ENCODE data around the gene SORCS1. TPM values are rescaled to one million over a fixed set of nuclear protein-coding genes. Genes with fewer than 3 reads are reported as not detected.

The SORCS1 gene
- total RNA-seq, 1 experiment from 2014 or later: not detected

GRCh38 chr10:106872176-106872575, 292.3 kb downstream of the SORCS1 start:
- H3K4me2 ChIP-seq: no peak overlapping the region
- POLR2A ChIA-PET (ENCODE audit: unreplicated experiment): no interaction called here
- BruUV-seq (replicated peaks): no TSS peak
- H4K20me1 ChIP-seq (ENCODE audit: insufficient read depth): no peaks in the 10 kb centered on the region
- TF ChIP-seq EZH2 (IDR thresholded peaks at IDR 0.05; ENCODE audit: low read depth): no peak
- TF ChIP-seq CTCF (conservative IDR thresholded peaks at IDR 0.05): no peak
- H2AFZ ChIP-seq: no peak overlapping the region
- H3K27ac ChIP-seq: no peak overlapping the region
- no peak for DNase-seq
- no peaks in the 10 kb centered on the region for H3K27me3 ChIP-seq (ENCODE audit: insufficient read depth, low read depth)
- intact Hi-C loops (cut with micrococcal nuclease; ENCODE audit: unreplicated experiment): no loop called here
- H3K9me3 ChIP-seq (ENCODE audit: insufficient read depth, low read depth): no peaks in the 10 kb centered on the region
- no peaks in the 10 kb centered on the region for H3K9me2 ChIP-seq (ENCODE audit: insufficient read depth)
- H3K36me3 ChIP-seq (ENCODE audit: low read depth): no peaks in the 10 kb centered on the region
- no peaks in the 10 kb centered on the region for H3K4me1 ChIP-seq (replicated peaks; ENCODE audit: insufficient read depth)
- no peaks in the 10 kb centered on the region for H3K79me2 ChIP-seq (ENCODE audit: low read depth)
- H3F3A ChIP-seq (ENCODE audit: insufficient read depth, low read depth): no peaks in the 10 kb centered on the region
- H3K4me3 ChIP-seq: no peak overlapping the region
- CTCF ChIA-PET: no interaction called here

- CTCF ChIA-PET: no interaction called here
- Histone ChIP-seq H3K79me2 (ENCODE audit: low read depth) (no peaks in the 10 kb centered on the region), H2AFZ (no peak overlapping the region), H3F3A (ENCODE audit: insufficient read depth, low read depth) (no peaks in the 10 kb centered on the region), H3K27ac (no peak overlapping the region), H3K4me2 (no peak overlapping the region), H3K4me1 (replicated peaks; ENCODE audit: insufficient read depth) (no peaks in the 10 kb centered on the region), H3K4me3 (no peak overlapping the region), H3K9me3 (ENCODE audit: insufficient read depth, low read depth) (no peaks in the 10 kb centered on the region), H3K27me3 (ENCODE audit: insufficient read depth, low read depth) (no peaks in the 10 kb centered on the region), H3K36me3 (ENCODE audit: low read depth) (no peaks in the 10 kb centered on the region), H4K20me1 (ENCODE audit: insufficient read depth) (no peaks in the 10 kb centered on the region), H3K9me2 (ENCODE audit: insufficient read depth) (no peaks in the 10 kb centered on the region)
- intact Hi-C loops (cut with micrococcal nuclease; ENCODE audit: unreplicated experiment): no loop called here
- no peak for DNase-seq
- no TSS peak for BruUV-seq (replicated peaks)
- POLR2A ChIA-PET (ENCODE audit: unreplicated experiment): no interaction called here
- TF ChIP-seq EZH2 (IDR thresholded peaks at IDR 0.05; ENCODE audit: low read depth): no peak
- TF ChIP-seq CTCF (conservative IDR thresholded peaks at IDR 0.05): no peak
These were observed 298.2 kb downstream of the SORCS1 start for GRCh38 chr10:106866244-106866845.

- Histone ChIP-seq H3K9me3 (ENCODE audit: insufficient read depth, low read depth) (no peaks in the 10 kb centered on the region), H3F3A (ENCODE audit: insufficient read depth, low read depth) (no peaks in the 10 kb centered on the region), H2AFZ (no peak overlapping the region), H4K20me1 (ENCODE audit: insufficient read depth) (no peaks in the 10 kb centered on the region), H3K4me2 (no peak overlapping the region), H3K27me3 (ENCODE audit: insufficient read depth, low read depth) (no peaks in the 10 kb centered on the region), H3K79me2 (ENCODE audit: low read depth) (no peaks in the 10 kb centered on the region), H3K27ac (no peak overlapping the region), H3K36me3 (ENCODE audit: low read depth) (no peaks in the 10 kb centered on the region), H3K4me1 (replicated peaks; ENCODE audit: insufficient read depth) (no peaks in the 10 kb centered on the region), H3K9me2 (ENCODE audit: insufficient read depth) (no peaks in the 10 kb centered on the region), H3K4me3 (no peak overlapping the region)
- intact Hi-C loops (cut with micrococcal nuclease; ENCODE audit: unreplicated experiment): no loop called here
- BruUV-seq (replicated peaks): no TSS peak
- CTCF ChIA-PET: no interaction called here
- POLR2A ChIA-PET (ENCODE audit: unreplicated experiment): interaction anchor here (0.6 kb wide), 1 partner anchor 171 kb away, joined by 6 read pairs; no protein-coding TSS in a partner anchor
- no peak for TF ChIP-seq CTCF (conservative IDR thresholded peaks at IDR 0.05)
- TF ChIP-seq EZH2 (IDR thresholded peaks at IDR 0.05; ENCODE audit: low read depth): no peak
- DNase-seq: no peak
These were observed 300.5 kb downstream of the SORCS1 start for GRCh38 chr10:106864031-106864430.

Measured in PC-9 (cell line).